Measurements from ENCODE around the gene VPS26B. TPM values are rescaled to one million over a fixed set of nuclear protein-coding genes. Genes with fewer than 3 reads are reported as not detected.

Gene VPS26B
- total and polyA plus RNA-seq, 8 donors: 11.7 to 90.4 (median 23.2) TPM

- Histone ChIP-seq H3K9me3 (no peaks in the 10 kb centered on the region), H3K4me1 (peaks cover 20 to 76% (median 41%) of the 10 kb centered on the region in 4 donors), H3K36me3 (peaks cover 0 to 6% (median 2%) of the 10 kb centered on the region in 4 donors), H3K27ac (no peak overlapping the region), H3K27me3 (no peaks in the 10 kb centered on the region), H3K4me3 (peak overlapping the region in 1 of 4 donors; percentile 94)
- TF ChIP-seq EP300 (IDR thresholded peaks at IDR 0.05) (no peak), POLR2A (IDR thresholded peaks at IDR 0.05) (no peak), POLR2AphosphoS5 (IDR thresholded peaks at IDR 0.05) (no peak)
- TF ChIP-seq, protein P1, sequence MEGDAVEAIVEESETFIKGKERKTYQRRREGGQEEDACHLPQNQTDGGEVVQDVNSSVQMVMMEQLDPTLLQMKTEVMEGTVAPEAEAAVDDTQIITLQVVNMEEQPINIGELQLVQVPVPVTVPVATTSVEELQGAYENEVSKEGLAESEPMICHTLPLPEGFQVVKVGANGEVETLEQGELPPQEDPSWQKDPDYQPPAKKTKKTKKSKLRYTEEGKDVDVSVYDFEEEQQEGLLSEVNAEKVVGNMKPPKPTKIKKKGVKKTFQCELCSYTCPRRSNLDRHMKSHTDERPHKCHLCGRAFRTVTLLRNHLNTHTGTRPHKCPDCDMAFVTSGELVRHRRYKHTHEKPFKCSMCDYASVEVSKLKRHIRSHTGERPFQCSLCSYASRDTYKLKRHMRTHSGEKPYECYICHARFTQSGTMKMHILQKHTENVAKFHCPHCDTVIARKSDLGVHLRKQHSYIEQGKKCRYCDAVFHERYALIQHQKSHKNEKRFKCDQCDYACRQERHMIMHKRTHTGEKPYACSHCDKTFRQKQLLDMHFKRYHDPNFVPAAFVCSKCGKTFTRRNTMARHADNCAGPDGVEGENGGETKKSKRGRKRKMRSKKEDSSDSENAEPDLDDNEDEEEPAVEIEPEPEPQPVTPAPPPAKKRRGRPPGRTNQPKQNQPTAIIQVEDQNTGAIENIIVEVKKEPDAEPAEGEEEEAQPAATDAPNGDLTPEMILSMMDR (IDR thresholded peaks at IDR 0.05): no peak
- 77 to 92% (median 87%) methylated on average over 5 of the region's 5 CpGs for WGBS, 5 donors
- intact Hi-C loops (cut with DNase I; ENCODE audit: low total_unique reads): no loop called here
- no peak for DNase-seq
Measured at GRCh38 chr11:134226806-134227325, 2.4 kb downstream of the VPS26B start.

DNA sequence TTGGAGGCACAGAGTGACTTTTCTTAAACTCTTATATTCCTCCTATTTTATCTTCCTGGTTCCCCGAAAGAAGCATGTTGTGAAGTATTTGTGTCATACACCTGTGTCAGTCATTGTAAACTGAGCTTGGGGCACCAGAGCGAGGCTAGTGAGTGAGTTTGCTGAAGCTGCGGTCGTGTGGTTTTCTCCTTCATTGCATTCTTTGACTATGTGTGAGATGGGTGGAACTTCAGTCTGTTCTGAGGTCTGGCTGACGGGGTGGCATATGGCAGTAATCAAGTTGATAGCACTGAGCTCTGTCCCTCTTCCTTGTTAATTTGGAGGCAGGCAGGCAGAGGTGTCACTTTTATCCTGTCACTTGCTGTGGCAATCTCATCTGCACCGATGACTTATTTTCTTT lies 4.2 kb downstream of the VPS26B start:
- no peak overlapping the region for H3K4me3 ChIP-seq
- no peaks in the 10 kb centered on the region for H3K27me3 ChIP-seq
- no peak for TF ChIP-seq POLR2A (IDR thresholded peaks at IDR 0.05)
- TF ChIP-seq POLR2AphosphoS5 (IDR thresholded peaks at IDR 0.05): no peak
- no peak for TF ChIP-seq EP300 (IDR thresholded peaks at IDR 0.05)
- TF ChIP-seq, protein P1 (IDR thresholded peaks at IDR 0.05): no peak
- H3K4me1 ChIP-seq: peaks cover 12 to 74% (median 45%) of the 10 kb centered on the region in 4 donors
- peaks cover 0 to 6% (median 2%) of the 10 kb centered on the region in 4 donors for H3K36me3 ChIP-seq
- intact Hi-C loops (cut with DNase I; ENCODE audit: low total_unique reads): no loop called here
- H3K27ac ChIP-seq: no peak overlapping the region
- H3K9me3 ChIP-seq: no peaks in the 10 kb centered on the region
- DNase-seq: peak in 1 of 2 donors; percentile 41
- WGBS, 5 donors: 79 to 90% (median 85%) methylated on average over 6 of the region's 6 CpGs

DNA sequence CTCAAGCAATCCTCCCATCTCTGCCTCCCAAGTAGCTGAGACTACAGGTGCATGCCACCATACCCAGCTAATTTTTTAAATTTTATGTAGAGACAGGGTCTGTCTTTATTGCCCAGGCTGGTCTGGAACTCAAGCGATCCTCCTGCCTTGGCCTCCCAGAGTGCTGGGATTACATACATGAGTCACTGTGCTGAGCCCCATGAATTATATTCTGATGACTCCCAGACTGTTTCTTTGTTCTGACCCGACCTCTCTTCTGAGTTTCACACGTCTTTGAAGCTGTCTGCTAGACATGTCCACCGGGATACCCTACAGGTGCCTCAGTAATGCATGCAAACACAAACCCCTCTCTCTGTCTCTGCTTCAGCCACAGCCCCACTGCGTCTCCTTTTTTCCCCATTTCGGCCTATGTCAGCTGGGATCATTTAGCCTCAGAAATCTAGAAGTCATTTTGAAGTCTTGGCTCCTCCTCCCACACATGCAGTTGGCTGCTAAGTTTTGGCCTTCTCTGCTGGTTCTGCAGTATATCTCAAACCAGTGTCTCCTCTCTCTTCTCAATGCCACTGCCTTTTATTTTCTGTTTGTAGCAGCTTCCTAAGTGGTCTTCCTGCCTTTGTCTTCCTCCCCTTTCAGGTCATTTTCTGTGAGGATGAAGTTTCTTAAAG lies 4.8 kb downstream of the VPS26B start:
- intact Hi-C loops (cut with DNase I; ENCODE audit: low total_unique reads): no loop called here
- no peaks in the 10 kb centered on the region for H3K27me3 ChIP-seq
- 83 to 88% (median 84%) methylated on average over 6 of the region's 6 CpGs for WGBS, 5 donors
- no peaks in the 10 kb centered on the region for H3K9me3 ChIP-seq
- no peak overlapping the region for H3K4me3 ChIP-seq
- no peak overlapping the region for H3K27ac ChIP-seq
- TF ChIP-seq, protein P1 (IDR thresholded peaks at IDR 0.05): no peak
- TF ChIP-seq POLR2A (IDR thresholded peaks at IDR 0.05) (no peak), EP300 (IDR thresholded peaks at IDR 0.05) (no peak), POLR2AphosphoS5 (IDR thresholded peaks at IDR 0.05) (no peak)
- no peak for DNase-seq
- H3K4me1 ChIP-seq: peaks cover 12 to 74% (median 45%) of the 10 kb centered on the region in 4 donors
- peaks cover 0 to 6% (median 2%) of the 10 kb centered on the region in 4 donors for H3K36me3 ChIP-seq

- no peaks in the 10 kb centered on the region for H3K9me3 ChIP-seq
- peaks cover 0 to 15% (median 11%) of the 10 kb centered on the region in 4 donors for H3K36me3 ChIP-seq
- H3K27me3 ChIP-seq: no peaks in the 10 kb centered on the region
- intact Hi-C loops (cut with DNase I; ENCODE audit: low total_unique reads): no loop called here
- H3K27ac ChIP-seq: no peak overlapping the region
- no peak for DNase-seq
- no peak overlapping the region for H3K4me3 ChIP-seq
- H3K4me1 ChIP-seq: peaks cover 12 to 74% (median 43%) of the 10 kb centered on the region in 4 donors
- WGBS, 5 donors: 67 to 77% (median 74%) methylated on average over 4 of the region's 4 CpGs
- TF ChIP-seq POLR2AphosphoS5 (IDR thresholded peaks at IDR 0.05): no peak
- no peak for TF ChIP-seq EP300 (IDR thresholded peaks at IDR 0.05)
- no peak for TF ChIP-seq POLR2A (IDR thresholded peaks at IDR 0.05)
Measured at GRCh38 chr11:134230339-134230738, 5.9 kb downstream of the VPS26B start.

Measured in stomach (tissue), 9 donors.